SK-N-SH treated with all-trans-retinoic acid at 6 μM for 48 hours (cell line): Measurements from ENCODE around the gene SH3BP4.

Experiments
- ATAC-seq: fragments of 200-7000 bp; cut with Tn5 transposase; 3 replicates; pipeline ENCODE4 v1.9.1; 2020; ENCODE audit warnings: mild to moderate bottlenecking, moderate library complexity
- ARNTL ChIP-seq: fragments of 450-650 bp; formaldehyde crosslinking; IDR thresholded peaks from 2 replicates; pipeline ENCODE4 v1.5.0; 2020; ENCODE audit warnings: low read depth, mild to moderate bottlenecking, moderate library complexity, borderline replicate concordance
- BACH2 ChIP-seq: fragments of 250-450 bp; sonication (Bioruptor Pico); IDR thresholded peaks from 2 replicates; pipeline ENCODE4 v1.9.0; 2021; ENCODE audit warnings: mild to moderate bottlenecking, borderline replicate concordance
- CSDC2 ChIP-seq: fragments of 250-450 bp; sonication (Bioruptor Pico); IDR thresholded peaks from 2 replicates; pipeline ENCODE4 v1.5.0; 2020; ENCODE audit warnings: mild to moderate bottlenecking, moderate library complexity
- ESRRG ChIP-seq: fragments of 250-450 bp; sonication (Bioruptor Pico); IDR thresholded peaks from 2 replicates; pipeline ENCODE4 v1.6.1; 2021; ENCODE audit warnings: mild to moderate bottlenecking
- GLIS3 ChIP-seq: fragments of 250-450 bp; sonication (Bioruptor Pico); IDR thresholded peaks from 2 replicates; pipeline ENCODE4 v1.5.0; 2020; ENCODE audit warnings: mild to moderate bottlenecking, moderate library complexity
- ISL1 ChIP-seq: fragments of 250-450 bp; sonication (Bioruptor Pico); IDR thresholded peaks from 2 replicates; pipeline ENCODE4 v2.1.2; 2022; ENCODE audit warnings: mild to moderate bottlenecking, moderate library complexity
- OSR1 ChIP-seq: fragments of 250-450 bp; sonication (Bioruptor Pico); IDR thresholded peaks from 2 replicates; pipeline ENCODE4 v1.8.0; 2022; ENCODE audit warnings: moderate library complexity, mild to moderate bottlenecking, inconsistent platforms
- PPARA ChIP-seq: fragments of 250-450 bp; sonication (Bioruptor Pico); IDR thresholded peaks from 2 replicates; pipeline ENCODE4 v1.5.0; 2020; ENCODE audit warnings: mild to moderate bottlenecking, borderline replicate concordance
- RARB ChIP-seq: fragments of 250-450 bp; sonication (Bioruptor Pico); IDR thresholded peaks from 2 replicates; pipeline ENCODE4 v1.8.0; 2021; ENCODE audit warnings: mild to moderate bottlenecking, moderate library complexity
- TCF4 ChIP-seq: fragments of 250-450 bp; sonication (Bioruptor Pico); IDR thresholded peaks from 2 replicates; pipeline ENCODE4 v1.8.0; 2021; ENCODE audit warnings: mild to moderate bottlenecking, moderate library complexity, borderline replicate concordance
- ZC3H10 ChIP-seq: fragments of 250-450 bp; sonication (Bioruptor Pico); IDR thresholded peaks from 2 replicates; pipeline ENCODE4 v1.5.1; 2021; ENCODE audit warnings: mild to moderate bottlenecking, moderate library complexity
- ZNF565 ChIP-seq: fragments of 450-650 bp; formaldehyde crosslinking; conservative IDR thresholded peaks from 2 replicates; pipeline ENCODE4 v1.5.0; 2020; ENCODE audit warnings: low read depth, mild to moderate bottlenecking, moderate library complexity
- ZNF8 ChIP-seq: fragments of 450-650 bp; formaldehyde crosslinking; IDR thresholded peaks from 2 replicates; pipeline ENCODE4 v1.5.0; 2020; ENCODE audit warnings: mild to moderate bottlenecking, moderate library complexity
- TF ChIP-seq, protein P1 (sequence below): fragments of 250-450 bp; sonication (Bioruptor Pico); IDR thresholded peaks from 2 replicates; pipeline ENCODE4 v1.5.0; 2020; ENCODE audit warnings: mild to moderate bottlenecking, moderate library complexity
- TF ChIP-seq, protein P2 (sequence below): fragments of 250-450 bp; sonication (Bioruptor Pico); IDR thresholded peaks from 2 replicates; pipeline ENCODE4 v1.8.0; 2020; ENCODE audit warnings: mild to moderate bottlenecking, moderate library complexity, borderline replicate concordance
- TF ChIP-seq, protein P3 (sequence below): fragments of 250-450 bp; sonication (Bioruptor Pico); IDR thresholded peaks from 2 replicates; pipeline ENCODE4 v1.5.1; 2020; ENCODE audit warnings: low read depth, mild to moderate bottlenecking, moderate library complexity

The SH3BP4 gene

DNA sequence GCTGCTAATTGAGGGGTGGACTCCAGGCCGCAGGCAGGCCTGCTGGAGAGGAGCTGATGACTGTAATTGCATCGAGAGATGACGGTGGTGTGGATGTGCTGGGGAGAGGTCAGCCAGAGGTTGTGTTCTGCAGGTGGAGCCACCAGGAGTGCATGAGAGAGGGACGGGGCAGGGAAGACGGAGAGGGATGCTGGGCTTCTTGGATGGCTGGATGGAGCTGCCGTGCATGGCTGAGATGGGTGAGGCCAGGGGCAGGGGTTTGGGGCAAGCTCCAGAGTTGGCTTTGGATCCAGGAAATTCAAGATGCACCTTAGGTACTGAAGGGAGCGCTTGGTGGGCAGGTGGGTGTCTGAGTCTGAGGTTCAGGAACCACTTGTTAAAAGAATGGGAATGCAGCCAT, 77.2 kb downstream of the SH3BP4 start:
- ATAC-seq = no peak
- TF ChIP-seq, protein P1, sequence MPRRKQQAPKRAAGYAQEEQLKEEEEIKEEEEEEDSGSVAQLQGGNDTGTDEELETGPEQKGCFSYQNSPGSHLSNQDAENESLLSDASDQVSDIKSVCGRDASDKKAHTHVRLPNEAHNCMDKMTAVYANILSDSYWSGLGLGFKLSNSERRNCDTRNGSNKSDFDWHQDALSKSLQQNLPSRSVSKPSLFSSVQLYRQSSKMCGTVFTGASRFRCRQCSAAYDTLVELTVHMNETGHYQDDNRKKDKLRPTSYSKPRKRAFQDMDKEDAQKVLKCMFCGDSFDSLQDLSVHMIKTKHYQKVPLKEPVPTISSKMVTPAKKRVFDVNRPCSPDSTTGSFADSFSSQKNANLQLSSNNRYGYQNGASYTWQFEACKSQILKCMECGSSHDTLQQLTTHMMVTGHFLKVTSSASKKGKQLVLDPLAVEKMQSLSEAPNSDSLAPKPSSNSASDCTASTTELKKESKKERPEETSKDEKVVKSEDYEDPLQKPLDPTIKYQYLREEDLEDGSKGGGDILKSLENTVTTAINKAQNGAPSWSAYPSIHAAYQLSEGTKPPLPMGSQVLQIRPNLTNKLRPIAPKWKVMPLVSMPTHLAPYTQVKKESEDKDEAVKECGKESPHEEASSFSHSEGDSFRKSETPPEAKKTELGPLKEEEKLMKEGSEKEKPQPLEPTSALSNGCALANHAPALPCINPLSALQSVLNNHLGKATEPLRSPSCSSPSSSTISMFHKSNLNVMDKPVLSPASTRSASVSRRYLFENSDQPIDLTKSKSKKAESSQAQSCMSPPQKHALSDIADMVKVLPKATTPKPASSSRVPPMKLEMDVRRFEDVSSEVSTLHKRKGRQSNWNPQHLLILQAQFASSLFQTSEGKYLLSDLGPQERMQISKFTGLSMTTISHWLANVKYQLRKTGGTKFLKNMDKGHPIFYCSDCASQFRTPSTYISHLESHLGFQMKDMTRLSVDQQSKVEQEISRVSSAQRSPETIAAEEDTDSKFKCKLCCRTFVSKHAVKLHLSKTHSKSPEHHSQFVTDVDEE = no peak
- TF ChIP-seq ISL1 (CRISPR knock-in tag) = no peak
- TF ChIP-seq BACH2 = no peak

DNA sequence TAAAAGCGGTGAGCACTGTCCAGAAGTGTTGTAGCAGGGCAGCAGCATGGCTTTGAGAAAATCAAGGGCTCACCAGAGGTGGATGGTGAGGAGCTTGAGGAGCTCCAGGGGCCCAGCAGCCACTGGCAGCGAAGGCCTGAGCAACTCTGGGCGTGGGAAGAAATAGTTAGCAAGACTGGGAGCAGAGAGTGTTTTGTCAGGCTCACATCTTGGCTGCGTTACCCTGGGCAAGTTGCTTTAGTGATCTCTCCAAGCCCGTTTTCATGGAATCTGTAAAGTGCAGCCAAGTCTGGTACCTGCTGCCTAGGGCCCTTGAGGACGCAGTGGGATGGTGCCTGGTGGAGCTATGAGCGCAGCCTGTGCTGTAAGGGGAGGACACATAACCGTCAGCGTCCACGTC, 78.3 kb downstream of the SH3BP4 start:
- TF ChIP-seq ZNF8 (no peak), ESRRG (CRISPR knock-in tag) (no peak), PPARA (CRISPR knock-in tag) (no peak), OSR1 (CRISPR knock-in tag) (no peak), RARB (CRISPR knock-in tag) (no peak), BACH2 (no peak), GLIS3 (CRISPR knock-in tag) (no peak), ZC3H10 (CRISPR knock-in tag) (no peak), TCF4 (CRISPR knock-in tag) (no peak)
- TF ChIP-seq, protein P2, sequence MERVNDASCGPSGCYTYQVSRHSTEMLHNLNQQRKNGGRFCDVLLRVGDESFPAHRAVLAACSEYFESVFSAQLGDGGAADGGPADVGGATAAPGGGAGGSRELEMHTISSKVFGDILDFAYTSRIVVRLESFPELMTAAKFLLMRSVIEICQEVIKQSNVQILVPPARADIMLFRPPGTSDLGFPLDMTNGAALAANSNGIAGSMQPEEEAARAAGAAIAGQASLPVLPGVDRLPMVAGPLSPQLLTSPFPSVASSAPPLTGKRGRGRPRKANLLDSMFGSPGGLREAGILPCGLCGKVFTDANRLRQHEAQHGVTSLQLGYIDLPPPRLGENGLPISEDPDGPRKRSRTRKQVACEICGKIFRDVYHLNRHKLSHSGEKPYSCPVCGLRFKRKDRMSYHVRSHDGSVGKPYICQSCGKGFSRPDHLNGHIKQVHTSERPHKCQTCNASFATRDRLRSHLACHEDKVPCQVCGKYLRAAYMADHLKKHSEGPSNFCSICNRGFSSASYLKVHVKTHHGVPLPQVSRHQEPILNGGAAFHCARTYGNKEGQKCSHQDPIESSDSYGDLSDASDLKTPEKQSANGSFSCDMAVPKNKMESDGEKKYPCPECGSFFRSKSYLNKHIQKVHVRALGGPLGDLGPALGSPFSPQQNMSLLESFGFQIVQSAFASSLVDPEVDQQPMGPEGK (CRISPR knock-in tag) = no peak
- TF ChIP-seq, protein P3, sequence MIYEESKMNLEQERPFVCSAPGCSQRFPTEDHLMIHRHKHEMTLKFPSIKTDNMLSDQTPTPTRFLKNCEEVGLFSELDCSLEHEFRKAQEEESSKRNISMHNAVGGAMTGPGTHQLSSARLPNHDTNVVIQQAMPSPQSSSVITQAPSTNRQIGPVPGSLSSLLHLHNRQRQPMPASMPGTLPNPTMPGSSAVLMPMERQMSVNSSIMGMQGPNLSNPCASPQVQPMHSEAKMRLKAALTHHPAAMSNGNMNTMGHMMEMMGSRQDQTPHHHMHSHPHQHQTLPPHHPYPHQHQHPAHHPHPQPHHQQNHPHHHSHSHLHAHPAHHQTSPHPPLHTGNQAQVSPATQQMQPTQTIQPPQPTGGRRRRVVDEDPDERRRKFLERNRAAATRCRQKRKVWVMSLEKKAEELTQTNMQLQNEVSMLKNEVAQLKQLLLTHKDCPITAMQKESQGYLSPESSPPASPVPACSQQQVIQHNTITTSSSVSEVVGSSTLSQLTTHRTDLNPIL (CRISPR knock-in tag) = no peak
- no peak for ATAC-seq

DNA sequence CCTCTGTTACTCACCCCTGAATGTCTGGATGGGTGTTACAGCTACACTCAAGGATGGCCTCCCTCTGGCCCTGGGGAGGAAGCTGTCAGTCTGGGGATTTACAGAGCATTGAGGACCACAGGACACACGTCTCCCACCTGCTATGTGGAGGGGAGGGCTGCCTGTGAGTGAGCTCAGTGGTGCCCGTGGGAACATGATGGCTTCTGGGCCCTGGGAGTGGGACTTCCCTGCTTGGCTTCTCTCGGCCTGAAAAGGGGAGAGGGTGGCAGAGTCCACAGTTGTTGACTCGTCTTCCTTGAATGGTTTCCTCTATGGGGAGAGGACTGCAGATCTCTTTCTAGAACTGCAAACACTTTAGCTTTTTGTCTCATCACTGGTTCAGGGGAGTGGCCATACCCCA, 79.1 kb downstream of the SH3BP4 start:
- no peak for ATAC-seq
- TF ChIP-seq, protein P2 (CRISPR knock-in tag) = no peak
- TF ChIP-seq ISL1 (CRISPR knock-in tag) (no peak), ESRRG (CRISPR knock-in tag) (no peak), ZNF8 (no peak), CSDC2 (CRISPR knock-in tag) (no peak), OSR1 (CRISPR knock-in tag) (no peak), ARNTL (CRISPR knock-in tag) (no peak), PPARA (CRISPR knock-in tag) (no peak), ZNF565 (CRISPR knock-in tag) (no peak), BACH2 (no peak)
- TF ChIP-seq, protein P1 = no peak
- TF ChIP-seq, protein P3 (CRISPR knock-in tag) = no peak
- TF ChIP-seq, all 23 proteins: peak for 0
